Stimulated activated CD8-positive, alpha-beta memory T cell treated with anti-CD3 and anti-CD28 coated beads, Interleukin-4, amount 100 ng/mL, for 4 hours (primary cell): ENCODE measurements around the gene SIVA1.
A peak's percentile ranks its signal among the peaks of the same experiment; 100 is the strongest.

Source experiments
- DNase-seq, 2 donors: peaks; one replicate each; pipeline ENCODE4 v3.0.0-alpha.2; 2020; ENCODE audit warnings: low read depth in 2 of 2, low spot score in 1 of 2

The SIVA1 gene

DNA sequence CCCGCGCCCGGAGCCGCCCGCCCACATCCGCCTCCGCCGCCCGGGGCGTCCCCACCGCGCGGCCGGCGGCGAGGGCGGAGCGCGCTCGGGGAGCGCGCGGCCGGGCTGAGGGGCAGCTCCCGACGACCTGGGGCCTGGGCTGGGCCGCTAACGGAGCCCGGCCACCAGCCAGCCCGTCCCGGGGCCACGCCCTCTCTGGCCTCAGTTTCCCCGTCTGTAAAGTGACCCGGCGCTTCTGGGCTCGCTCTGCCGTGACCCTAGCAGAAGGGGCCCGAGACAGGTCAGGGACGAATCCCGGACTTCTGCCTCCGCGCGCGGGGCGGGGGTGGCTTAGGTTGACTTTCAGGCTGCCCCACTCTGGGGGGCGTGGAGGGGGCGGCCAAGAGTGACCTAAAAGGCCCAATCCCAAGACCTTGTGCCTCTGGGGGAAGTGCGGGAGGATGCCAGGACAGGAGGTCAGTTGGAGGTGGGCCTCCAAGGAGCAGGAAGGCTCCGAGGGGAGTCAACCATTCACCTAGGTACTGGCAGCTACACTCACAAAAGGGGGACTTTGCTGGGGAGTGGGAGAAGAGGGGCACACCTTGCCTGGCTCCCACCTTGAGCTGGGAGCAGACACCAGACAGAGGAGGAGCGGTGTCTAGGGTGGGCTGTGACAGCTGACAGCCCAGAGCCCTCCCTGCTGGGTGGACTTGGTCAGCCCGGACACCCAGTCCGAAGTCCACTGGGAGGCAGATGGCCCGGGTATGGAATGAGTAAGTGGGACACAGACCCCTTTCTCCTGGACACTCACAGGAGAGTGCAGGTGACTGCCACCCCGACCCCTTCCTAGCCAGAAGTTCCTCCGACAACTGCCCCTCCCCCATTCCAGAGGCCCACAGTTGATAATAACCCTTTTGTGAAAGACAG, 43.1 kb downstream of the SIVA1 start:
- peak; percentile 19 to 21 for DNase-seq

DNA sequence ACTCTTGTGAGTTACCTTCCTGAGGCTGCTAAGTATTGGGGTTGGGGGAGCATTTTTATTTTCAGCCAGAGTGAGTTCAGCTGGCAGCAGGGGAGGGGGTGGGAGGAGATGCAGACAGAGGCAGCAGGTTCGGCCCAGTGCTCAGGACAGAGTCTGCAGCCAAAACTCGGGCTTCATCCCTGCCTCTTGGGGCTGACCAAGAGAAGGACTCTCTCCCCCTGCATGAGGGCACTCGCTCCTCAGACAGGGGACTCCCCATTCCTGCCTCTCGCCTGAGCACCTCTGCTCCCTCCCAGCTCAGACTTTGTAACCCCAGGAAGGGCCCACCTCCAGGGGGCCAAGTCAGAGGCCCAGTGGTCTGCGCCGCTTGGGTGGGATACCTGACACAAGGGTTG, 43.7 kb downstream of the SIVA1 start:
- DNase-seq = no peak

DNA sequence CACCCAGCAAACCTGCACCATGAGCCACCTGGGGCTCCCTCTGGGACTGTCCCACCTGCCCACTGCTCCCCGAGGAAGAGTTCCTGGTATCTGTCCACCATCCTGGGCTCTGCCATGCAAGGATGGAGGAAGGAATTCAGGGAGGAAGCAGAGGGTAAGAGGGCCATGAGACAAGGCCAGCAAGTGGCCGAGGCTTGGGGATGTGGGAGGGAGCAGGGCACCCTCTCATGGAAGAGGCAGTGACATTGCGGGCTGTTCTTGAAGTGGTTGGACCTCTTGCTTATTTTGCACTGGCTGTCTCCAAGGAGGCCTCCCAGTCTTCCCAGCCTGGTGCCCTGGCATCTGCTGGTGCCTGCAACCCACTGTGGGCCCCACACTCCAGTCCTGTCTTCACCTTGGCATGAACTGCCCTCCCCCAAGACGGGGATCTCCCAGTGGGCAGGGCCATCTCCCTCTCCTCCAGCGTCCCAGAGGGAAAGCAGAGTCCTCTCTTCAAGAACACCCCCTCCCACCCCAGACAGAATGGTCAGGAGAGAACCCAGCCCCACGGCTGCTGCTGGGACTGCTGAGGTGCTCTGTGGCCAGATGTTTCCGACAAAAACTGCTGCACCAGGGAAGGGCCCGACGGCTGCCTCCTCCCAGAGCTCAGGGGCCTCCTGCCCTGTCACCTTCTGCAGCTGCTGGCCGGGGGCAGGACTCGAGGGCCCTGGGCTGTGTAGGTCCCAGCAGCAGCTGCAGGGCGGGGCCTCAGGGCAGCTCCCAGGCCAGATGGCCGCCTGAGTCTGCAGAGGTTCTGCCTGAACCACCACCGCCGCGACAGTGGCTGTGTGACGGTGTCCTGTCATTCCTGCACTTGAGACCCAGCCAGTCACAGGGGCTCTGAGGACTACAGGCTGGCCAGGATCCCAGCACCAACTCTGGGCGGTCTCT, 44.4 kb downstream of the SIVA1 start:
- no peak for DNase-seq

DNA sequence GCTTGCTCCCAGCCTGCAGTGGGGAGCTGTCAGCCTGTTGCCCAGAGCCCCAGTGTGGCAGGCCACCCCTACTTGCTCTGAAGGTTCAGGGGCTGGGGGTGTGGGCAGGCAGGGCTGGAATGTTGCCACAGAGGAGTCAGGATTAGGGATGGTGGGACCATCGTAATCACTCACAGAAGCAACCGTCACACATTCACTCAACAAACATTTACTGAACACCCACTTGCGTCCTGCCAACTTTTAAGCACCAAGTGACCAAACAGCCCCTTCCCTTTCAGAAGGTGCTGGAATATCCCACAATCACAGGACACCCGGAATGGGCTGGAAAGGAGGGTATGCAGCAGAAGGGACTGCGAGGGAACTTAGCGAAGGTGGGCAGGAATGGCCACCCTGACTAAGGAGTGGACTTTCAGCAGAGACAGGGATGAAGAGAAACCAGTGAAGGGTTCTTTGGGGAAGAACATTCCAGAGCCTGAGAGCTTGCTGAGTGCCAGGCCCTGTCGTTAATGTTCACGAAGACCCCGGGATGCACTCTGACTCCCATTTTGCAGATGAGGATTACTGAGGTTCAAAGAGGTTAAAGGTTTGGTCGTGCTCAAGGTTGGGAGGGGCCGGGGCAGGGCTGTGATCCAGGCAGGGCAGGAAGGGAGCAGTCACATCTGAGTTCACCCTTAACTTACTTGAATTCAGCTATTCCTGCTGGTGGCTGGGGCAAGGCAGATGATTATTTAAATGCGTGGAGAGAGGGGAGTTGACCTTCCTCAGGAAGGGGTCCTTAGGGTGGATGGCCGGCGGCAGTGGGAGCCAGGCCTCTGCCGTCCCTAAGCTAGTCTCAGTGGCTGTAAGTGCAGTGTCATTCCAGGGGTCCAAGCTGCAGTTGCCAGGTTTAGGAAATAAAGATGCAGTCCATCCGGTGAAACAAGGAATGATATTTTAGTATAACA, 45.6 kb downstream of the SIVA1 start:
- no peak for DNase-seq

DNA sequence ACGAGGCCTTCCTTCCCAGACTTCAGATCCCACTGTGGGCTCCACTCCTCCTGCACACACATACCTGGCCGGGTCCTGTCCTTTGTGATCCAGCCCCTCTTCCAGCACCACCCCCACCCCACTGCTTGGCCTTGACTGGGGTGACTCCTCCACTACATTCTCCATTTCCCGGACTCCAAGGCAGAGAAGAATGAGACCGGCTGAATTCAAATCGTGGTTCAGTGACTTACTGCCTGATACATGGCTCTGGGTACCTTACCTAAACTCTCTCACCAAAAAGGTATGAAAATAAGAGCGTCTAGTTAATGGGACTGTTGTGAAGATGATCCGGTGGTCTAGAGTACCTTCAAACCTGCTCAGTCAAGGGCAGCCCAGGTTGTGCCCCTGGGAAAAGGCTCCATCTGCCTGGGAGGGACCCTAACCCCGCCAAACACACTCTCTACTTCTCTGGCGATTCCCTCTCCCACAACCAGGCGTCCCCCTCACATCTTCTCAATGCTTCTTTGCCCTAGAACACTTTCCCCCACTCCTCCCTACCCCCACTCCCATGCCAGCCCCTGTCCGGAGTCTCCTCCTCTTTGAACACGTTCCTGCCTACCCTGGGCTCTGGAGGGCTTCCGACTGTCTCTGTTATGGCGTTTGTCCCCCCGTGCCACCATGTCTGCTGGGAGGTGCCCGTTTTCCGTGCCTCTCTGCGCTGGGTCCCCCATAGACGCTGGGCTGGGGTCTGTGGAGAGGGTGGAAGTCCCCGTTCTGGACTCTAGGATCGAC, 46.5 kb downstream of the SIVA1 start:
- no peak for DNase-seq

DNA sequence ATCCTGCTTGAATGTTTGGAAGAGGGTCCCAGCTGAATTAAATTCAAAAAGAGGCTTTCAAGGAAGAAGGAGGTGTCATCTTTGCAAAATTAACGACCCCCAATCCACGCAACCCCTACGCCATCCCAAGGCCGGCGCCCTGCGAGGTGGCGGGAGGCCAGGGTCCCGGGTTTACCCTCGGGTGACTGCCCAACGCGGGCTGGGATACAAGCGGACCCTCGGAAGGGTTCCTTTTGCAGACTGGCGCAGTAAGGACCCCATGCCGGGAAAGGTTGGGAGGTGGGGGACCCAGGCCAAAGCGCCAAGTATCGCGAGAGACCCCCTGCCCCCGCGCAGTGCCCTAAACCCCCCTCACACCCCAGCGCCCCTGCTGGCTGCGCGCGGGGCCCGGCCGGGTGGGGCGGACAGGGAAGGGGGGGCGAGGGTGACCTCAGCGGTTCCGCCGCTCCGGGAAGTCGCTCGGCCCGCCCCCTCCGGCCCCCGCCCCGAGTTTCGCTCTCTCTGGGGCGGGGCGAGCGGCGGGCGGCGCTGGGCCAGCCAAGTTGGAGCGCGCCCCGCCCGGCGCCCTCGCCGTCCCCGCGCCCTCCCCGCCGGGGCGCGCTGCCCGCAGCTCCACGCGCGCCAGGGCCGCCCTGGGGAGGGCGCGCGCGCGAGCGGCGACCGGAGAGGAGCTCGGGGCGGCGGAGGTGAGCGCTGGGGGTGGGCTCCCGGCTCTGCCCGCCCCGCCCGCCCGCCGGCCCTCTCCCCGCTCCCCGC, 47.2 kb downstream of the SIVA1 start:
- DNase-seq = peak; percentile 45 to 70

DNA sequence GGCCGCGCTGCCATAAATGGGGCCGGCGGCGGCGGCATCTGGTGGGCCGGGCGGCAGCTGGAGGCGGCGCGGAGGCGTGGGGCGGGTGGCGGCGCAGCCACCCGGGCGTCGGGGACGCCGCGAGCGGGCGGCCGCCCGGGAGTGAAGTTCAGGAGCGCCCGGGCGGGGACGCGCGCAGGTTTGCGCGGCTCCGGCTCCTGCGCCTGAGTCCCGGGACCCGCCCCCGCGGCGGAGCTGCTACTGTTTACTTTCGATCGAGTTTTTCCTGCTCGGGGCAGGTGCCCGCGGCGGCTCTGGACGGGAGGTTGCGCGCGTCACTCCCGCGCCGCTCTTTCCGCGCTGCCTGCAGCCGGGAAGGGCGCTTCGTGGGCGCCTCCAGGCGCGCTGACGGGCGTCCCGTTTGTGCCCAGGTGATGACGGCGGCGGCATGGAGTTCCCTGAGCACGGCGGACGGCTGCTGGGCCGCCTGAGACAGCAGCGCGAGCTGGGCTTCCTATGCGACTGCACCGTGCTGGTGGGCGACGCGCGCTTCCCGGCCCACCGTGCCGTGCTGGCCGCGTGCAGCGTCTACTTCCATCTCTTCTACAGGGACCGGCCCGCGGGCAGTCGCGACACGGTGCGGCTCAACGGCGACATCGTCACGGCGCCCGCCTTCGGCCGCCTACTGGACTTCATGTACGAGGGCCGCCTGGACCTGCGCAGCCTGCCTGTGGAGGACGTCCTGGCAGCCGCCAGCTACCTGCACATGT, 48.0 kb downstream of the SIVA1 start, which contains the start of gene ZBTB42:
Gene ZBTB42, plus strand, starts transcription at position 331 of the 749 bp plus-strand sequence. Its CDS starts 97 bp downstream, at position 428.
- DNase-seq = peak; percentile 27 to 40

DNA sequence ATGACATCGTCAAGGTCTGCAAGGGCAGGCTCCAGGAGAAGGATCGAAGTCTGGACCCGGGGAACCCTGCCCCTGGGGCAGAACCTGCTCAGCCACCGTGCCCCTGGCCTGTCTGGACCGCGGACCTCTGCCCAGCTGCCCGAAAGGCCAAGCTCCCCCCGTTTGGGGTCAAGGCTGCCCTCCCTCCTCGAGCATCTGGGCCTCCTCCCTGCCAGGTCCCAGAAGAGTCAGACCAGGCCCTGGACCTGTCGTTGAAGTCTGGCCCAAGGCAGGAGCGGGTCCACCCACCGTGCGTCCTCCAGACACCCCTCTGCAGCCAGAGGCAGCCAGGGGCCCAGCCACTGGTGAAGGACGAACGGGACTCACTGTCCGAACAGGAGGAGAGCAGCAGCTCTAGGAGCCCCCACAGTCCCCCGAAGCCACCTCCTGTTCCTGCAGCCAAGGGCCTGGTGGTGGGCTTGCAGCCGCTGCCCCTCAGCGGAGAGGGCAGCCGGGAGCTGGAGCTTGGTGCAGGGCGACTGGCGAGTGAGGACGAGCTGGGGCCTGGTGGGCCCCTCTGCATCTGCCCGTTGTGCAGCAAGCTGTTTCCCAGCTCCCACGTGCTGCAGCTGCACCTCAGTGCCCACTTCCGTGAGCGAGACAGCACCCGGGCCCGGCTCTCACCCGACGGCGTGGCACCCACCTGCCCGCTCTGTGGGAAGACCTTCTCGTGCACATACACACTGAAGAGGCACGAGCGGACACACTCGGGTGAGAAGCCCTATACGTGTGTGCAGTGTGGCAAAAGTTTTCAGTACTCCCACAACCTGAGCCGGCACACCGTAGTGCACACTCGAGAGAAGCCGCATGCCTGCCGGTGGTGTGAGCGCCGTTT, 48.8 kb downstream of the SIVA1 start:
- DNase-seq = no peak

DNA sequence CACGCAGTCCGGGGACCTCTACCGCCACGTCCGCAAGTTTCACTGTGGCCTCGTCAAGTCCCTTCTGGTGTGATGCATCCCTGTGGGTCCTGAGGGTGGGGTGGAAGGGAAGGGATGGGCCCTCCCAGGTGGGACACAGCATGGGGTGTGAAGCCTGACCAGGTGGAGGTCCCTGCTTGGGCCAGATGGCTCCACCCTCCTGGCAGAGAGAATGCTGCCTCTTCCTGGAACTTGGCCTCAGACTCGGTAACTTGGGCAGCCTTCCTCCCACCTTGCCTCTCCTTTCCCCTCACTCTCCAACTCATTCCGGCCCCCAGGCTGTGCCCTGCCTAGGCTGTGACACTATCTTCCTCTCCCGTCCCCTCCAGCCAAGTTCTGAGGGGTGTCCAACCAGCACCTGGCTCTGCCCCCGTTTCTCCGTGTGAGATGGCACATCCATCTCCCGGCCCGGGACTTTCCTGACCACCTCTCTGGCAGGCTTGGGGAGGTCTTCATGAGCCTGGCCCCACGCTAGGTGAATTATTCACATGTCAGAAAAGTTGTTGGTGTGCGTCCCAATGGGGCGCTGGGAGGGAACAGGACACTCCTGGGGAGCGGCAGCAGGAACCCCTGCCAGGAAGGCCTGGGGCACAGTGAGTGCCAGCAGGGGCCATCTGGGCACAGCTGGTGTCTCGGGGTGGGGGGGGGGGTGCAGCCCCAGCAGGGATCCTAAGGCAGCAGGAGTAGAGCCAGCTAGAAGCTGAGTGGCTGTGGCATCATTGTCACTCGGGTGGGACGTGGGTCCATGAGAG, 49.6 kb downstream of the SIVA1 start:
- DNase-seq = no peak

DNA sequence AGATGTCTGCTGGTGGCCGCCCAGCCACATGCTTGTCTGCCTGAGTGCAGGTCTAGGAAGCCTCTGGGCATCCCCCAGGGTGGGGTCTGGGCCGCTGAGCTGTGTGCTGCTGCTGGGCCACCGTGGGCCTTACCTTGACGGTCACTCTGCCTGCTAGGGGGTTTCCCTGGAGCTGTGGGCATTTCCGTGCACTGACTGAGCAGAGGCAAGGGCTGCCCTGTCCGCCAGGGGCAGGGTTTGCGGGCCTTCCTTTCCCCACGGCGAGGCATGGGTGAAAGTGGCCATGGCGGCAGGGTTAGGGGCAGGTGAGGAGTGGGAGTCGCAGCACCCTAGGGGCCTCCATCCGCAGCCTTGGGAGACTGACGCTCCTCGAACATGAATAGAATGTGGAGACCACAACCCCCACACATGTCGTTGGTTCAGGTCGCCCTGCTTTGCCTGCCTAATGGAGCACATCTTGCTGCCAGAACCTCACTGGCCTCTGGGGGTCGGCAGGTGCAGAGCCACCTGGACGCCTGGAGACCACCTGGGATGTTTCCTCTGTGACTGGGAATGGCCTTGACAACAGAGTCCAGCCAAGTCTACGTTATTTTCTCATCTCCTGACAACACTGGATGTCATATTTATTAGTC, 50.4 kb downstream of the SIVA1 start:
- DNase-seq = no peak

DNA sequence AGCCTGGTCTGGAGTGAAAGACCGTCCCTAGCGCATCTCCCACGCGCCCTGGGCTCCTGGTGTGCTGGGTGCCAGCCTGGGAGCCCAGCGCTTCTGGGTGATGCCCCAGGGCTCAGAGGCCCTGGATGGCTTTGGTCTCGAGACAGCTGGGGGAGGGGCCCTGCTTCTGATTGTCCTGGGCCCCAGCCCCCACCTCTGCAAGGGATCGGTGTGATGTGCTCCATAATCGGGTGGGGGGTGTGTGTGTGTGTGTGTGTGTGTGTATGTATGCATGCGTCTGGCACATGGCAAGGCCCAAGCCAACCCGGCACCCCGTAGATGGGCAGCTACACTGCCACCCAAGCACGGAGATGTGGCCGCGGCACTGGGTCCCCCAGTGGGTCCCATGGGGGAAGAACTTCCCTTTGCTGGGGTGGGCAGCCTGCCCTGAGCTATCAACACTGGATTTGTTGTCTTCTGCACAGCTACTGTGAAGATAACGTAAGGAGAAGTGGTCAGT, 51.0 kb downstream of the SIVA1 start:
- no peak for DNase-seq

DNA sequence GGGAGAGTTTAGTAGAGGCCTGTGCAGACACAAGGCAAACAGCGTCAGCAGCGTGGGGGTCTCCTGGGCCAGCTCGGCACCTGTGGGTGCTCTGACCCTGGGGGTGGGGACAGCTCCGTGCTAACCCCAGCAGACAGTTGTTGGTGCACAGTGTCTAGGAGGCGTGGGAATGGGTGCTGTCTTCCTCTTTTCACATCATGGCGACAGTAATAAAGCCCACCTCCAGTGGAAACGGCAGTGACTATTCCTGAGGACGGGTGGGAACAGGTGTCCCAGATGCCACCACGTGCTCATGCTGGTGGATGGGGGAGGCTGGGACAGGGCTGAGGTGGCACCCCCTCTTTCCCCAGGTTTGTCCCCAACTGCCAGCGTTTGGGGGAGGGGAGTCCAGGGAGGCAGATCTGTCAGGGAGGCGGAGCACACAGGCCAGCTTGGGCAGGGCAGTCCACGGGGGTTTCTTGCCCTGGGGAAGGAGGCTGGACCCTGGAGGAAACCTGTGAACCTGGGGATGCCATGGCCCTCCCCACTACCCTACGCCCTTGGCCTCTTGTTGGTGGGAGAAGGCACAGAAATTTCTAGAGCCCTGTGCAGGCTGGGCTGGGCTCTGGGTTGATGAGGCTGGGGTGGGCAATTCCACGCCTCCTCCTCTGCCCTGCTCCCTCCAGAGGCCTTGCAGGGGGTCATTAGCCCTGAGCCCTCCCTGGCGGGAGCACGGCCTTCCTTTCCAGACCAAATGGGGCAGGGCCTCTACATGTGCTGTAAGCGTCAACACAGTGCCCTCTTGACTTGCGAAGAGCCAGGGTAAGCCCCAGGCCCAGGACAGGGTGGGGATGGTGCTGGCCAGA, 51.8 kb downstream of the SIVA1 start:
- DNase-seq = no peak

DNA sequence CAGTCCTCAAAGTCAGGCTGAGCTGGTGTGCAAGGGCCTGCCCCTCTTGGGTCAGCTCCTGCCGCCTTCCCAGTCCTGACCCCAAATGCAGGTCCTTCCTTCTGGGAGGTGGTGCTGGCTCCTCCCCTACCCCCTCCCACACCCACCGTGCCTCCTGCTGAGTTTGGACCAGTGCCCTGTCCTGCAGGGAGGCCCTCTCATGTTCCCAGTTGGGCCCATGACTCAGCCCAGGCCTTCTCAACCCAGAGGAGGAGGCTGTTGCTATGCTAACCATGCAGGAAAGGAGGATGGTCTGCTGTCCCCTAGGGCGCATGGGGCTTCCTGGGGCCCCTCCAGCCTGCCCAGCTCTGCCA, 52.4 kb downstream of the SIVA1 start:
- DNase-seq = no peak

DNA sequence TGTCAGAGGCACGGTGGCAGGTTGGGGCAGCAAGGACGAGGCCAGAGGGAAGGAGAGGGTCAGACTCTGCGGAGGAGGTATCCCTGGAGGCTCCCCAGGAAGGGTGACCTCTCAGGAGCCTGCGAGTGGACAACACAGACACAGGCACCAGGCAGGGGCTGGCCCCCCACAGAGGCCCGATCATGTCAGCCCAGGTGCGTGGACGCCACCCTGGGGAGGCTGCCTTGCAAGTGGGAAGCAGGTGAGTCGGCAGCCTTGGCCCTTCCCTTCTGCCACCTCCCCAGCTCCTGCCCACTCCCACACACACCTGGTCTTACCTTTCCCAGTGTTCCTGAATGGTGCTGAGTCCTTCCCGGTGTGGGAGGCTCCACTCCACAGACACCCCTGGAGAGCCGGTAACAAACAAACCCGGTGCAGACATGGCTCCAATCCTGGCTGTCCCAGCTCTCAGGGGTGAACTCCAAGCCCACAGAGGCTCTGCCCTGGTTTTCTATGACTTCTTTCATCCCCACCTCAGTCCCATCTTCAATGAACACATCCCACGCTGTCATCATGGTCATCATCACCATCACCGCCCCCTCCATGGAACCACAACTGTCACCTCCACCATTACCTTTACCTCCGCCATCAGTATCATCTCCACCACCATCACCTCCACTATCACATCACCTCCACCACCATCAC, 53.1 kb downstream of the SIVA1 start:
- no peak for DNase-seq
